GM12878 (cell line): Measurements from ENCODE around the gene IGSF8.

Experiments used
- CTCF ChIP-seq, 3 experiments: IDR thresholded peaks in 2 of 3; conservative IDR thresholded peaks in 1 of 3; 2 replicates each; pipeline ENCODE4 v1.5.1; 2011; ENCODE audit warnings: low read depth in 3 of 3, low read length in 3 of 3, mild to moderate bottlenecking in 3 of 3, control low read depth in 2 of 3, moderate library complexity in 2 of 3, inconsistent platforms in 1 of 3, mixed read lengths in 1 of 3; ENCODE audit not compliant: control insufficient read depth in 2 of 3, insufficient read depth in 1 of 3; ENCODE audit errors: extremely low read depth in 1 of 3
- EZH2 ChIP-seq: IDR thresholded peaks from 2 replicates; pipeline ENCODE4 v1.6.1; 2012; ENCODE audit warnings: low read depth, mild to moderate bottlenecking, control low read depth, inconsistent platforms, low read length, borderline replicate concordance; ENCODE audit not compliant: control insufficient read depth
- MEF2B ChIP-seq: fragments of 450-650 bp; IDR thresholded peaks from 2 replicates; pipeline ENCODE4 v1.6.1; 2018; ENCODE audit warnings: mild to moderate bottlenecking, moderate library complexity; ENCODE audit not compliant: partially characterized antibody, poor library complexity, severe bottlenecking
- MTA2 ChIP-seq: fragments of 450-650 bp; IDR thresholded peaks from 2 replicates; pipeline ENCODE4 v1.6.1; 2016; ENCODE audit warnings: low read depth, mild to moderate bottlenecking, moderate library complexity
- NFIC ChIP-seq: IDR thresholded peaks from 2 replicates; pipeline ENCODE4 v1.6.1; 2012; ENCODE audit warnings: low read depth, mild to moderate bottlenecking, inconsistent platforms, low read length, moderate library complexity
- POLR2AphosphoS5 ChIP-seq: IDR thresholded peaks from 2 replicates; pipeline ENCODE4 v1.6.1; 2011; ENCODE audit warnings: mild to moderate bottlenecking, low read length, inconsistent platforms
- RBBP5 ChIP-seq: fragments of 200-600 bp; sonication (generic); conservative IDR thresholded peaks from 2 replicates; pipeline ENCODE4 v1.6.1; 2016
- SRF ChIP-seq, 2 experiments: IDR thresholded peaks; 2 replicates each; pipeline ENCODE4 v1.6.1; 2011; ENCODE audit warnings: low read depth in 2 of 2, low read length in 2 of 2, mild to moderate bottlenecking in 1 of 2, moderate library complexity in 1 of 2
- TCF3 ChIP-seq: IDR thresholded peaks from 2 replicates; pipeline ENCODE4 v1.6.1; 2012; ENCODE audit warnings: low read depth, mild to moderate bottlenecking, low read length, borderline replicate concordance; ENCODE audit not compliant: insufficient read depth
- YY1 ChIP-seq: IDR thresholded peaks from 2 replicates; pipeline ENCODE4 v1.6.1; 2011; ENCODE audit warnings: low read depth, mild to moderate bottlenecking, low read length
- ZNF217 ChIP-seq: fragments of 450-650 bp; IDR thresholded peaks from 2 replicates; pipeline ENCODE4 v1.6.1; 2017; ENCODE audit warnings: antibody characterized with exemption, mild to moderate bottlenecking
- TF ChIP-seq, protein P1 (sequence below): IDR thresholded peaks from 2 replicates; pipeline ENCODE4 v1.6.1; 2011; ENCODE audit warnings: low read depth, low read length, improper control_type of control experiment, borderline replicate concordance

GRCh38 chr1:160048335-160048734 is 50.1 kb downstream of the IGSF8 start:
- TF ChIP-seq SRF (IDR thresholded peaks at IDR 0.05; ENCODE audit: low read depth in 2 of 2, low read length in 2 of 2) (no peak), MEF2B (no peak), MTA2 (no peak), YY1 (no peak), CTCF (IDR thresholded peaks at IDR 0.05 in 2 of 3, conservative IDR thresholded peaks at IDR 0.05 in 1 of 3; ENCODE audit: control insufficient read depth in 2 of 3, extremely low read depth in 1 of 3, insufficient read depth in 1 of 3, low read depth in 3 of 3, low read length in 3 of 3) (no peak), ZNF217 (no peak), NFIC (no peak), POLR2AphosphoS5 (no peak), RBBP5 (no peak), EZH2 (no peak), TCF3 (no peak)
- TF ChIP-seq, protein P1, sequence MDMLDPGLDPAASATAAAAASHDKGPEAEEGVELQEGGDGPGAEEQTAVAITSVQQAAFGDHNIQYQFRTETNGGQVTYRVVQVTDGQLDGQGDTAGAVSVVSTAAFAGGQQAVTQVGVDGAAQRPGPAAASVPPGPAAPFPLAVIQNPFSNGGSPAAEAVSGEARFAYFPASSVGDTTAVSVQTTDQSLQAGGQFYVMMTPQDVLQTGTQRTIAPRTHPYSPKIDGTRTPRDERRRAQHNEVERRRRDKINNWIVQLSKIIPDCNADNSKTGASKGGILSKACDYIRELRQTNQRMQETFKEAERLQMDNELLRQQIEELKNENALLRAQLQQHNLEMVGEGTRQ: no peak
